ENCODE data around the gene OSBP. TPM values are rescaled to one million over a fixed set of nuclear protein-coding genes. Genes with fewer than 3 reads are reported as not detected.

The OSBP gene
- total RNA-seq, 1 donor, result 35.5 TPM

DNA sequence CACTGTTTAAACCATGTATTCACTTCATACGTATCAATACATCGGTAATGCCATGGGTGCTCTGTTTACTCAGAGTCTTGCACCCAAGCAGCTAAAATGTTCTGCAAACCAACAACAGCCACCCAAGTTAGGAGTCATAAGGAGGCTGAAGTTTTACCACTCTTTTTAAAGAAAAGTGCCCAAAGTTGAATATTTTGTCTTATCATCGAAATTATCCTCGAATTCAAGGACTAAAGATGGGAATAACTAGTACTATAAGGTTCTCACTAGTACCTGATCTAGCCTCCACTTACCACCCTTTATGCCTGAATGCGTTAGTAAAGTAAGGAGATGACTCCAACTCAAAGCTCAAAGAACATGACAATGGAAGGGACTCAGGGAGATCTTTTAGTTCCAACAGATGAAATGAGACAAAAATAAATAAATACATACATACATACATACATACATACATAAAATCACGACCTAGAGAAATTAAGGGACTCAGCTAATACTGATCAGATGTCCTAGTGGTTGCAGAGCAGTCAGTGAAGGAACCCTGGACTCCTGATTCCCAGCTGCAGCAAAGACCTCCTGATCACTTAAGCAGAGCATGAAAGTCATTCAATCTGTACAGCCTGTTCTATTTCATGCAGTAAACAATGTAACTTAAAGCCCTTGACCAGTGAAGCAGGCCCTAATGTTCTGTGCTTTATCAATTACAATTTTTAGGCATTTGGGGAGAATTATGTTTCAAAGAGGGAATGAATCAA lies 7.7 kb downstream of the OSBP start:
- TF ChIP-seq CTCF (IDR thresholded peaks at IDR 0.05; ENCODE audit: insufficient read depth, low read length), result no peak
- H3K4me3 ChIP-seq (ENCODE audit: low read depth, low read length), result no peak overlapping the region
- DNase-seq (ENCODE audit: low read depth), result no peak

DNA sequence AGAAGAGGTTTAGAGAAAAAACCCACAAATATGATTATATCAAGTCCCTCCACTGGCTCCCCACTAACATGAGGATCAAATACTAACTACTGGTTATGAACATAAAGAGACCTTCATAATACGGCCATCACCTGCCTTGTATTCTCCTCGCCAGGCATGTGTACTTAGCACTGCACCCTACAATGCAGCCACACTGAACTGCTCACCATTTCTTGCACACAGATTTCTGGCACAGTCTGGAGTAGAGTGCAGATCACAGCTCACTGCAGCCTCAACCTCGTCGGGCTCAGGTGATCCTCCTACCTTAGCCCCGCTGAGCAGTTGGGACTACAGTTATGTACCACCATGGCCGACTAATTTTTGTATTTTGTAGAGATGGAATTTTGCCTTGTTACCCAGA lies 13.1 kb downstream of the OSBP start:
- H3K4me3 ChIP-seq (ENCODE audit: low read depth, low read length), result no peak overlapping the region
- TF ChIP-seq CTCF (IDR thresholded peaks at IDR 0.05; ENCODE audit: insufficient read depth, low read length), result no peak
- no peak for DNase-seq (ENCODE audit: low read depth)

GRCh38 chr11:59601788-59602187 lies 13.8 kb downstream of the OSBP start:
- TF ChIP-seq CTCF (IDR thresholded peaks at IDR 0.05; ENCODE audit: insufficient read depth, low read length), result no peak
- no peak overlapping the region for H3K4me3 ChIP-seq (ENCODE audit: low read depth, low read length)
- no peak for DNase-seq (ENCODE audit: low read depth)

GRCh38 chr11:59600636-59601035 lies 14.9 kb downstream of the OSBP start:
- no peak overlapping the region for H3K4me3 ChIP-seq (ENCODE audit: low read depth, low read length)
- no peak for TF ChIP-seq CTCF (IDR thresholded peaks at IDR 0.05; ENCODE audit: insufficient read depth, low read length)
- no peak for DNase-seq (ENCODE audit: low read depth)

DNA sequence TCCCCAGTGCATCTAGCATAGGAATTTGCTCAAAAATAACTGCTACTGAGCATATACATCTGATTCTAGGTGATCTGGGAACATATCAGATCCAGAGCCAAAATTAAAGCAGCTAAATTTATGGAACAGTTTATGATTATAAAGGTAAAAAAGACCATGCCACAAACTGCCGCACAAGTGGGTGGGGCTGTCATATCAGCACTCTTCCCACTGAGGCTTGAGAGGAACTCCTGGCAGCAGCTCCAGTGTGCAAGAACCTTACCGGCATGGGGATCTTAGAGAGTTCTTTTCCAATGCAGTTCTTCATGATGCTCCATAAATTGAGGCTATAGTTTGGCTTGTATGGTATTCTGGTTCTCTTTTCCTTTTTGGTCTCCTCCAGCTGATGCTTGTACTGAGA lies 15.3 kb downstream of the OSBP start:
- TF ChIP-seq CTCF (IDR thresholded peaks at IDR 0.05; ENCODE audit: insufficient read depth, low read length), result no peak
- DNase-seq (ENCODE audit: low read depth), result no peak

GRCh38 chr11:59598961-59599360 lies 16.6 kb downstream of the OSBP start:
- no peak for DNase-seq (ENCODE audit: low read depth)
- H3K4me3 ChIP-seq (ENCODE audit: low read depth, low read length), result no peak overlapping the region
- TF ChIP-seq CTCF (IDR thresholded peaks at IDR 0.05; ENCODE audit: insufficient read depth, low read length), result no peak

More for the DNA sequence above, 15.3 kb downstream of the OSBP start:
- no peak overlapping the region for H3K4me3 ChIP-seq (ENCODE audit: low read depth, low read length)

- no peak for DNase-seq (ENCODE audit: low read depth)
- TF ChIP-seq CTCF (IDR thresholded peaks at IDR 0.05; ENCODE audit: insufficient read depth, low read length), result no peak
- H3K4me3 ChIP-seq (ENCODE audit: low read depth, low read length), result no peak overlapping the region
These were observed 31.3 kb downstream of the OSBP start for GRCh38 chr11:59584294-59584693.
